NCI-H526 (cell line): ENCODE results near the gene HMCN2.
"Not testable (repeated sequence)": the region's sequence is repeated elsewhere in the genome, so short reads cannot be mapped to it uniquely, and the experiment has no call there.

Experiments
- DNase-seq, 2 experiments: peaks; one replicate each; lab custom pipeline; 2025; lab: John Stamatoyannopoulos, UW

Gene HMCN2

GRCh38 chr9:130330202-130330862, 64.8 kb downstream of the HMCN2 start:
- no peak for DNase-seq

DNA sequence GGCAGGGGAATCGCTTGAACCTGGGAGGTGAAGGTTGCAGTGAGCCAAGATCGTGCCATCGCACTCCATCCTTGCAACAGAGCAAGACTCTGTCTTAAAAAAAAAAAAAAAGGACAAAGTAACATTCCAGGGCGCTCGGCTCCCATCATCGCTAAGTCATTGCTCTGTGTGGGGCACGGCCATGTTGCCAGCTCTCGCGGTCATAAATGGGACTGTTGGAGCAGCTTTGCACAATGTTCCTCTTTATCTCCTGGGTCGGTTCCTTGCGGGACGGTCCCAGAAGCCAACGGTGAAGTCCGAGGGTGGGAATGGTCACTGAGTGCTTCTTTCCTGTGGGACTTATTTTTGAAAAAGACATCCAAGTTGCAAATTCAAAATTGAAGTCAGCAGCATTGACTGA, 65.5 kb downstream of the HMCN2 start:
- DNase-seq = no peak

GRCh38 chr9:130331573-130331972, 66.0 kb downstream of the HMCN2 start:
- DNase-seq = no peak

DNA sequence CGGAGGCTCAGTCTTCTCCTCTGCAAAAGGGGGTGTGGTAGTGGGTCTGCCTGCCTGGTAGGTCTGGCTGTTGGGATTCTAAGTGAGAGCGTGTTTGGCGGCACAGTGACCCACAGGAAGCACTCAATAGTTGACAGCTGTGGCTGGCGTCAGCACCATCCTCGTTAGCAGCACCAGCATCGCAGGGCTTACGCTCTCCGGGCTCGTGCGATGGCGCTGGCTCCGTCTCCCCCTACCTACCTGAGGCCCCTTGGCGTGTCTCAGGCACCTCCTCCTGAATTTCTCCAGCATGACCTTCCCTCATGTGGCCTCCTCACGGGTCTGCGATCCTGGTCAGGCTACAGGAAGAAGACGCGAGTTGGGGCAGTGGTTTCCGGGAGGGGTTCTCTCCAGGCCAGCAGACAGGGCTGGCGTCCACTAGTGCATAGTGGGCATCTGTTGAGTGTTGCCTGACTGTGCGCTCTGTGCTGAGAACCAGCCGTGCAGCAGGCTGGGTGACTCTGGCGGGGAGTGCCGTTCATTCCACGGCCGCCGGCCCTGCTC, 66.9 kb downstream of the HMCN2 start:
- DNase-seq = no peak

GRCh38 chr9:130333041-130333711, 67.6 kb downstream of the HMCN2 start:
- no peak for DNase-seq

GRCh38 chr9:130333712-130334062, 68.1 kb downstream of the HMCN2 start:
- DNase-seq = no peak

DNA sequence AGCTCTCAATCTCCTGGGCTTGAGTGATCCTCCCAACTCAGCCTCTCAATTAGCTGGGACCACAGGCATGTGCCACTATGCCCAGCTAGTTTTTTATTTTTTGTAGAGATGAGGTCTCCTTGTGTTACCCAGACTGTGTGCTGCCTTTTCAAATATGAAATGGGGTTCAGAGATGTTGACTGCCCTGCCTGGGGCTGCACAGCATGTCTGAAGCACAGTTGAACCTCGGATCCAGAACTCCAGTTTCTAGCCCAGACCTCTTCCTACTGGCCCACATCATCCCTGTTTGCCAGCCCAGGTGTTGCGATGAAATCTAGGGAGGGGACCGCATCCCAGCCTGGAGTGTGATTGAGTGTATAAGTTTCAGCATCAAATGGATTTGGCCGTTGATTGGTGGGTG, 69.4 kb downstream of the HMCN2 start:
- DNase-seq = no peak

GRCh38 chr9:130336027-130336610, 70.6 kb downstream of the HMCN2 start:
- DNase-seq = no peak

DNA sequence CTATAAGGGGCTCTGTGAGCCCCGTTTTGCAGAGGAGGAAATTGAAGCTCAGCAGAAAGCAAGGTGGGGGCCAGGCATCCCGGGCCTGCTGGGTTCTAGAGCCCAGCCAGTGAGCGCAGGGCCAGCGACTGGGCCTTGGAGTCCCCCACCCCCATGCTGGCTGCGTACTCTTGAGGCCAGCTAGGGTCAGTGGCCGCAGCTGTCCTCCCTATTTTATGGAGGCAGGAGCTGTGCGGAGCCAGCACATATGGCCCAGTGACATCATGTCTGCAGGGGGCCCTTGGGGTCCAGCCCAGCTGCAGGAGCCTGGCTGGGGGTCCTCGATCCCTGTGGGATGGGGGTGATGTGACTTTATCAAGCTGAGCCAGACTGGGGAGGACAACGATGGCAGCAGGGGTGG, 71.3 kb downstream of the HMCN2 start:
- no peak for DNase-seq

DNA sequence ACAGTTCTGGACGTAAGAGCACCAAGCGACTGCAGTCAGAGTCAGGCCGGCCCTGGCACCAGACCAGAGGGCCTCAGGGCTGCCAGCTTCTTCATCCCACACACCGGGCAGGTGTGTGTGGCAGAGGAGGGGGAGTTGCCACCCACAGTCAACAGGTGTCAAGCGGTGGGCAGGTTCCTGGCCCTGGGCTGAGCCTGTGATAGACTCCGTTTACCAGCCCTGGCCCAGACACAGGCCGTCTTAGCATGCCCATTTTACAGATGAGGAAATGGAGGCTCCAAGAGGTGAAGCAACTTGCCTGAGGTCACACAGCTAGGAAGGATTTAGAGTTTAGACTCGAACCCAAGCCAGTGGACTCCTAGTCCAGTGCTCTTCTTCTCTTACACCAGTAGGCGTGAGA, 71.8 kb downstream of the HMCN2 start:
- no peak for DNase-seq

- no peak for DNase-seq
Measured at GRCh38 chr9:130337784-130338380, 72.3 kb downstream of the HMCN2 start.

GRCh38 chr9:130338891-130339290, 73.3 kb downstream of the HMCN2 start:
- DNase-seq = not testable (repeated sequence)

GRCh38 chr9:130339306-130339705, 73.7 kb downstream of the HMCN2 start:
- no peak for DNase-seq

GRCh38 chr9:130340011-130340410, 74.5 kb downstream of the HMCN2 start:
- no peak for DNase-seq

- DNase-seq = not testable (repeated sequence)
Measured at GRCh38 chr9:130340557-130340956, 75.0 kb downstream of the HMCN2 start.

GRCh38 chr9:130341128-130341527, 75.6 kb downstream of the HMCN2 start:
- no peak for DNase-seq

GRCh38 chr9:130341839-130342713, 76.5 kb downstream of the HMCN2 start:
- DNase-seq = no peak

- no peak for DNase-seq
Measured at GRCh38 chr9:130342714-130343085, 77.1 kb downstream of the HMCN2 start.

GRCh38 chr9:130343445-130343918, 77.9 kb downstream of the HMCN2 start:
- peak in 1 of 2 experiments; percentile 12 for DNase-seq

GRCh38 chr9:130344366-130344765, 78.8 kb downstream of the HMCN2 start:
- DNase-seq = no peak

DNA sequence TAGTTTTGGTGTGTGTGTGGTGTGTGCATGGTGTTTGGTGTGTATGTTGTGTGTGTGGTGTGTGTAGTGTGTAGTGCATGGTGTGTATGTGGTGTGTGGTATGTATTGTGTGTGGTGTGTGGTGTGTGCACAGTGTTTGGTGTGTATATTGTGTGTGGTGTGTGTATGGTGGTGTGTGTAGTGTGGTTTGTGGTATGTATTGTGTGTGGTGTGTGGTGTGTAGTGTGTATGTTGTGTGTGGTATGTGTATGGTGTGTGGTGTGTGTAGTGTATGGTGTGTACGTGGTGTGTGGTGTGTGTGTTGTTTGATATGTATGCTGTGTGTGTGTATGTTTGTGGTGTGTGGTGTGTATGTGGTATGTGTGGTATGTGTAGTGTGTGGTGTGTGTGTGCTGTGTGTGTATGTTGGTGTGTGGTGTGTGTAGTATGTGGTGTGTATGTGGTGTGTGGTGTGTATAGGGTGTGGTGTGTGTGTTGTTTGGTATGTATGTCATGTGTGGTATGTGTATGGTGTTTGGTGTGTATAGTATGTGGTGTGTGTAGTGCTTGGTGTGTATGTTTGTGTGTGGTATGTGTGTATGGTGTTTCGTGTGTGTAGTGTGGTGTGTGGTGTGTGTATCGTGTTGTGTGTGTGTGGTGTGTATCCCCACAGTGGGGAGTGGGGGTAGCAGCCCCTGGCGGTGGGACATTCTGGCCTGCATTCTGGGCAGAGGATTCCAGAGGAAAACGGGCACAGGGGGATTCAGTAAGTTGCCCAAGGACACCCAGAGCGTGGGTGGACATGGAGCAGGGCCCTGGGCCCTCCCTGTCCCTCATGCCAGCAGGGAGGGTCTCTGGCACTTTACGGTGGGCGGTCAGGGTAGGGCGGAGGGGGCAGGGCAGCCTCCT, 79.7 kb downstream of the HMCN2 start:
- no peak for DNase-seq
